Measurements from ENCODE around the gene HS3ST6. TPM values are rescaled to one million over a fixed set of nuclear protein-coding genes. Genes with fewer than 3 reads are reported as not detected.

The HS3ST6 gene
- total RNA-seq, 1 donor from 2014 or later: not detected

DNA sequence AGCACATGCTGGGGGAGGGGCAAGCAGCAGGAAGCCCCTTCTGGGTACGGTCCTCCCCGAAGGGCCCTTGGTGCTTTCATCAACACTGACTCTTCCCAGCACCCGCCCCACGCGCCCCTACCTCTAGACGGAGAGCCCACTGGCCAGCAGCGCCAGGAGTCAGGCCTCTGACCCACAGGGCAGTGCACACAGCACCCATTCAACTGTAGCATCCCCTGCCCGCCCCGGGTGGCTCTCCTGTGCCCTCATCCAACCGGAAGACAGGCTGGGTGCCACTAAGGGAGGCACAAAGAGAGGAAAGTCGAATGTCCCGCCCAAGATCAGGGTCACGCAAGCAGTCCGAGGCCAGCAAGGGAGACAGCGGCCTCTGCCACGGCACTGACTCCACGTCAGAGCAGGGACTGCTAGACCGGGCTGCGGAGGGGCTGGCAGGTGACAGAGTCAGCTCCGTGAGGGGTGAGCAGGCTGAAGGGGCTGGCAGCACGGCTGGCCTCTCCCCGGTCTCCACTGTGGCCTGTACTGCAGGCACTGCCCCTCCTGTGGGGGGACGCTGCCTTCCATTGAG lies 15.0 kb upstream of the HS3ST6 start:
- Mint-ChIP-seq H3K4me1 (ENCODE audit: low read depth) (peaks cover 3% of the 10 kb centered on the region), H3K36me3 (ENCODE audit: low read depth) (peaks cover 5% of the 10 kb centered on the region), H3K9me3 (ENCODE audit: low read depth) (no peaks in the 10 kb centered on the region), H3K4me3 (ENCODE audit: unreplicated experiment) (no peak overlapping the region), H3K27ac (ENCODE audit: unreplicated experiment) (no peak overlapping the region), H3K27me3 (ENCODE audit: low read depth) (no peaks in the 10 kb centered on the region)
- peak; percentile 87 for DNase-seq (ENCODE audit: low spot score)
- TF ChIP-seq, protein P1, sequence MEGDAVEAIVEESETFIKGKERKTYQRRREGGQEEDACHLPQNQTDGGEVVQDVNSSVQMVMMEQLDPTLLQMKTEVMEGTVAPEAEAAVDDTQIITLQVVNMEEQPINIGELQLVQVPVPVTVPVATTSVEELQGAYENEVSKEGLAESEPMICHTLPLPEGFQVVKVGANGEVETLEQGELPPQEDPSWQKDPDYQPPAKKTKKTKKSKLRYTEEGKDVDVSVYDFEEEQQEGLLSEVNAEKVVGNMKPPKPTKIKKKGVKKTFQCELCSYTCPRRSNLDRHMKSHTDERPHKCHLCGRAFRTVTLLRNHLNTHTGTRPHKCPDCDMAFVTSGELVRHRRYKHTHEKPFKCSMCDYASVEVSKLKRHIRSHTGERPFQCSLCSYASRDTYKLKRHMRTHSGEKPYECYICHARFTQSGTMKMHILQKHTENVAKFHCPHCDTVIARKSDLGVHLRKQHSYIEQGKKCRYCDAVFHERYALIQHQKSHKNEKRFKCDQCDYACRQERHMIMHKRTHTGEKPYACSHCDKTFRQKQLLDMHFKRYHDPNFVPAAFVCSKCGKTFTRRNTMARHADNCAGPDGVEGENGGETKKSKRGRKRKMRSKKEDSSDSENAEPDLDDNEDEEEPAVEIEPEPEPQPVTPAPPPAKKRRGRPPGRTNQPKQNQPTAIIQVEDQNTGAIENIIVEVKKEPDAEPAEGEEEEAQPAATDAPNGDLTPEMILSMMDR (IDR thresholded peaks at IDR 0.05): no peak

GRCh38 chr16:1932050-1933028 lies 14.1 kb upstream of the HS3ST6 start:
- DNase-seq (ENCODE audit: low spot score): peak; percentile 81
- H3K9me3 Mint-ChIP-seq (ENCODE audit: low read depth): no peaks in the 10 kb centered on the region
- peaks cover 3% of the 10 kb centered on the region for H3K36me3 Mint-ChIP-seq (ENCODE audit: low read depth)
- TF ChIP-seq, protein P1 (IDR thresholded peaks at IDR 0.05): peak; percentile 47
- H3K4me3 Mint-ChIP-seq (ENCODE audit: unreplicated experiment): no peak overlapping the region
- H3K27ac Mint-ChIP-seq (ENCODE audit: unreplicated experiment): no peak overlapping the region
- no peaks in the 10 kb centered on the region for H3K27me3 Mint-ChIP-seq (ENCODE audit: low read depth)
- peaks cover 3% of the 10 kb centered on the region for H3K4me1 Mint-ChIP-seq (ENCODE audit: low read depth)

GRCh38 chr16:1930338-1930720 lies 12.1 kb upstream of the HS3ST6 start:
- Mint-ChIP-seq H3K9me3 (ENCODE audit: low read depth) (no peaks in the 10 kb centered on the region), H3K27me3 (ENCODE audit: low read depth) (no peaks in the 10 kb centered on the region), H3K27ac (ENCODE audit: unreplicated experiment) (no peak overlapping the region), H3K4me3 (ENCODE audit: unreplicated experiment) (no peak overlapping the region), H3K4me1 (ENCODE audit: low read depth) (peaks cover 3% of the 10 kb centered on the region), H3K36me3 (ENCODE audit: low read depth) (no peaks in the 10 kb centered on the region)
- no peak for DNase-seq (ENCODE audit: low spot score)
- TF ChIP-seq, protein P1 (IDR thresholded peaks at IDR 0.05): no peak

- DNase-seq (ENCODE audit: low spot score): peak; percentile 96
- TF ChIP-seq, protein P1 (IDR thresholded peaks at IDR 0.05): peak; percentile 97
- Mint-ChIP-seq H3K27me3 (ENCODE audit: low read depth) (no peaks in the 10 kb centered on the region), H3K9me3 (ENCODE audit: low read depth) (no peaks in the 10 kb centered on the region), H3K27ac (ENCODE audit: unreplicated experiment) (no peak overlapping the region), H3K4me1 (ENCODE audit: low read depth) (peaks cover 3% of the 10 kb centered on the region), H3K4me3 (ENCODE audit: unreplicated experiment) (peak overlapping the region; percentile 65), H3K36me3 (ENCODE audit: low read depth) (no peaks in the 10 kb centered on the region)
Observed at GRCh38 chr16:1929578-1930337, 11.5 kb upstream of the HS3ST6 start.

DNA sequence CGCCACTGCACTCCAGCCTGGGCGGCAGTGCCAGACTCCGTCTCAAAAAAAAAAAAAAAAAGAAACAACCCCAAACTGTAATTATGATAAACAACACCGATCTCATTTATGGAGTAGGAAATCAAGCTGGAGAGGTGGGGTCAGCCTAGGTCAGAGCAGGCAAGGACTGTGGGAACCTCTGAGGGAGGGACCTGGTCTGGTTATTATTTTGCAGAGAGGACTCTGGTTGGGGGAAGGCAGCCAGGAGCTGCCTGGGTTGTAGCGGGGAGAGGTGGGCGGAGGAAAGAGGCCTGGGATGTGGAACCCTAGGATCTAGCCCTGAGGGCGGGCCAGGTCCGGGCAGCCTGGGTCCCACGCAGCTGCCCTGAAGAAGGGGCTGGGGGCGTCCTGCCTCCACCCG lies 10.9 kb upstream of the HS3ST6 start:
- Mint-ChIP-seq H3K27me3 (ENCODE audit: low read depth) (no peaks in the 10 kb centered on the region), H3K4me1 (ENCODE audit: low read depth) (peaks cover 3% of the 10 kb centered on the region), H3K9me3 (ENCODE audit: low read depth) (no peaks in the 10 kb centered on the region), H3K36me3 (ENCODE audit: low read depth) (no peaks in the 10 kb centered on the region), H3K27ac (ENCODE audit: unreplicated experiment) (no peak overlapping the region), H3K4me3 (ENCODE audit: unreplicated experiment) (peak overlapping the region; percentile 64)
- no peak for DNase-seq (ENCODE audit: low spot score)
- TF ChIP-seq, protein P1 (IDR thresholded peaks at IDR 0.05): no peak

Data from chondrocyte (in vitro differentiated cells).